Colonic mucosa (tissue), 4 donors: ENCODE measurements around the gene COX7A1. TPM values are rescaled to one million over a fixed set of nuclear protein-coding genes. Genes with fewer than 3 reads are reported as not detected.
"Not testable (repeated sequence)": the region's sequence is repeated elsewhere in the genome, so short reads cannot be mapped to it uniquely, and the experiment has no call there.

Experiments
- DNase-seq: peaks from one replicate; pipeline ENCODE4 v3.0.0-alpha.2; 2020
- H3K27ac ChIP-seq: fragments of 200-600 bp; one replicate; pipeline ENCODE4 v1.8.0; 2021
- H3K27me3 ChIP-seq: fragments of 200-600 bp; one replicate; pipeline ENCODE4 v1.8.0; 2021
- H3K36me3 ChIP-seq: fragments of 200-600 bp; one replicate; pipeline ENCODE4 v1.8.0; 2021
- H3K4me1 ChIP-seq: fragments of 200-600 bp; one replicate; pipeline ENCODE4 v1.8.0; 2021; ENCODE audit warnings: mild to moderate bottlenecking
- H3K4me3 ChIP-seq: fragments of 200-600 bp; one replicate; pipeline ENCODE4 v1.8.0; 2021
- H3K9ac ChIP-seq, 2 donors: one replicate each; pipeline ENCODE4 v1.7.0; 2013; ENCODE audit warnings: control low read depth in 2 of 2, low read depth in 2 of 2, low read length in 2 of 2
- H3K9me3 ChIP-seq: fragments of 200-600 bp; one replicate; pipeline ENCODE4 v1.8.0; 2021
- CTCF ChIP-seq: fragments of 200-600 bp; IDR thresholded peaks from one replicate; pipeline ENCODE4 v1.8.0; 2022; ENCODE audit warnings: antibody characterized with exemption, mild to moderate bottlenecking
- intact Hi-C: fragments of 100-400 bp; cut with DNase I; formaldehyde crosslinking; loops from one replicate; pipeline ENCODE4 v1.14.1; 2022
- total RNA-seq, 2 donors: library from RNA; stranded (reverse); fragmentation: NEBNext Ultra II Directional in 1 of 2; extraction: Animal tissue kit (Norgen Biotek cat#: 25700) in 1 of 2; gene quantifications; one replicate each; pipeline ENCODE4 v1.2.1, GENCODE V29; 2021
- donor health status: healthy.
- donor health status: DM: no; HTN: no; CAD: no.
- donor health status: DM: no; HTN: no; CAD: no.

COX7A1 gene
- total RNA-seq, result 10 to 100 TPM in 1 of 2 donors, 1 to 10 TPM in 1; 8.2 to 17.1 TPM

- H3K36me3 ChIP-seq, result no peaks in the 10 kb centered on the region
- H3K4me1 ChIP-seq, result no peaks in the 10 kb centered on the region
- peak within 1 kb of the TSS; percentile 76 for H3K27ac ChIP-seq
- intact Hi-C loops, result no loop called here
- no peak for TF ChIP-seq CTCF
- peak within 1 kb of the TSS; percentile 55 to 73 for H3K9ac ChIP-seq
- H3K9me3 ChIP-seq, result no peaks in the 10 kb centered on the region
- DNase-seq, result no peak
- no peaks in the 10 kb centered on the region for H3K27me3 ChIP-seq
- peak within 1 kb of the TSS; percentile 22 for H3K4me3 ChIP-seq
Observed at GRCh38 chr19:36152352-36153091, at the start of gene COX7A1. COX7A1 (minus strand) TSS chr19:36152447; CDS start chr19:36152407, 40 bp downstream.

GRCh38 chr19:36201684-36202083 is 49.4 kb upstream of the COX7A1 start:
- Histone ChIP-seq H3K4me3 (no peak overlapping the region), H3K36me3 (no peaks in the 10 kb centered on the region), H3K27ac (no peak overlapping the region), H3K9ac (no peak overlapping the region), H3K9me3 (no peaks in the 10 kb centered on the region), H3K27me3 (no peaks in the 10 kb centered on the region), H3K4me1 (no peaks in the 10 kb centered on the region)
- intact Hi-C loops, result no loop called here
- DNase-seq, result no peak
- TF ChIP-seq CTCF, result no peak

- intact Hi-C loops, result loop anchor here (10.0 kb wide), 1 partner anchor 297 kb away; no protein-coding TSS in a partner anchor
- no peaks in the 10 kb centered on the region for H3K27me3 ChIP-seq
- H3K36me3 ChIP-seq, result no peaks in the 10 kb centered on the region
- H3K9ac ChIP-seq, result no peak overlapping the region
- H3K9me3 ChIP-seq, result no peaks in the 10 kb centered on the region
- DNase-seq, result no peak
- H3K4me1 ChIP-seq, result no peaks in the 10 kb centered on the region
- no peak overlapping the region for H3K27ac ChIP-seq
- no peak for TF ChIP-seq CTCF
- H3K4me3 ChIP-seq, result no peak overlapping the region
Observed at GRCh38 chr19:36198119-36198518, 45.9 kb upstream of the COX7A1 start.

GRCh38 chr19:36196249-36196648 is 44.0 kb upstream of the COX7A1 start:
- H3K9me3 ChIP-seq, result no peaks in the 10 kb centered on the region
- intact Hi-C loops, result loop anchor here (10.0 kb wide), 1 partner anchor 299 kb away; no protein-coding TSS in a partner anchor
- H3K27me3 ChIP-seq, result no peaks in the 10 kb centered on the region
- H3K27ac ChIP-seq, result no peak overlapping the region
- no peaks in the 10 kb centered on the region for H3K36me3 ChIP-seq
- no peak overlapping the region for H3K9ac ChIP-seq
- no peak overlapping the region for H3K4me3 ChIP-seq
- no peaks in the 10 kb centered on the region for H3K4me1 ChIP-seq
- TF ChIP-seq CTCF, result no peak
- DNase-seq, result no peak

- H3K27me3 ChIP-seq, H3K4me1 ChIP-seq, DNase-seq, H3K9me3 ChIP-seq, H3K27ac ChIP-seq, intact Hi-C loops, H3K4me3 ChIP-seq, H3K36me3 ChIP-seq, H3K9ac ChIP-seq: not testable (repeated sequence)
Observed at GRCh38 chr19:36186722-36187121, 34.5 kb upstream of the COX7A1 start.

- DNase-seq, result no peak
Observed at GRCh38 chr19:36183245-36183628, 31.0 kb upstream of the COX7A1 start.

More at GRCh38 chr19:36183245-36183628, 31.0 kb upstream of the COX7A1 start:
- H3K36me3 ChIP-seq, result no peaks in the 10 kb centered on the region
- H3K27ac ChIP-seq, result no peak overlapping the region
- H3K27me3 ChIP-seq, result no peaks in the 10 kb centered on the region
- H3K9me3 ChIP-seq, result no peaks in the 10 kb centered on the region
- intact Hi-C loops, result no loop called here
- no peak for TF ChIP-seq CTCF
- no peak overlapping the region for H3K9ac ChIP-seq
- no peaks in the 10 kb centered on the region for H3K4me1 ChIP-seq
- no peak overlapping the region for H3K4me3 ChIP-seq
